Measurements from ENCODE around the gene SLC35F1. TPM values are rescaled to one million over a fixed set of nuclear protein-coding genes. Genes with fewer than 3 reads are reported as not detected.

Gene SLC35F1
- total and polyA plus RNA-seq, 2 donors (not counting 3 experiments of a cell fraction or from before 2014, with no cell fraction given): not detected

DNA sequence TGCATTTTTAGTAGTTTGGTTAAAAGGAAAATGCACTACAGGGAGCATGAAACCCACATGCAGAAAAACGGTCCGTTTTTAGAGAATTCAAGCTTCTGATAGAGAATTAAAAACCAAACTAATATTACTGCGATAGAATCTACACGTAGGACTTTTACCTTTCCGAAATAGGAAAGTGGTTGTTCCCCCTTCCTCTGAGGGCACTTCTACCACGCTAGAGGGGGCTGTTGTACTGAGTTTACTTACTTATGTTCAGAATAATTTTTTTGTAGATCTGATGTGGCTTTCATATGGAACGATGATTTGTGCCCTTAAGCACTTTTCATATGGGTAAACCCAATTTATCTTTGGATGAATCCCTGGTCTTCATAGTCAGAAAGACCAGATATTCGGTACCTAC lies 376.7 kb downstream of the SLC35F1 start:
- no peak overlapping the region for H3K4me3 ChIP-seq (replicated peaks in 1 of 3; ENCODE audit: insufficient read depth in 1 of 3, low read depth in 1 of 3, low read length in 3 of 3)
- no peaks in the 10 kb centered on the region for H3K79me2 ChIP-seq (ENCODE audit: control insufficient read depth, insufficient read depth, low read length)
- no peak overlapping the region for H3K4me2 ChIP-seq (ENCODE audit: insufficient read depth, low read length)
- ChIA-PET CTCF (interaction anchor here (1.1 to 5.6 kb wide), 8 partner anchors 290 to 826 kb away, joined by 3 to 113 read pairs (median 6); partner anchors contain the start of gene CEP85L), POLR2A (no interaction called here)
- no TSS peak for BruUV-seq (replicated peaks)
- no peak overlapping the region for H2AFZ ChIP-seq (ENCODE audit: low read depth, low read length)
- no peak overlapping the region for H3K27ac ChIP-seq (ENCODE audit: insufficient read depth, low read depth, low read length)
- H3K9ac ChIP-seq (replicated peaks; ENCODE audit: extremely low read depth, insufficient read depth, low read length): no peak overlapping the region
- peak; percentile 64 for DNase-seq (ENCODE audit: low read depth, low spot score)
- H3K4me1 ChIP-seq (ENCODE audit: control insufficient read depth, extremely low read depth, insufficient read depth, low read length): peaks cover 8% of the 10 kb centered on the region
- H3K9me1 ChIP-seq (replicated peaks; ENCODE audit: control insufficient read depth, extremely low read depth, insufficient read depth, low read length): no peaks in the 10 kb centered on the region
- H4K20me1 ChIP-seq (replicated peaks; ENCODE audit: control insufficient read depth, extremely low read depth, insufficient read depth, low read length): no peaks in the 10 kb centered on the region
- no peaks in the 10 kb centered on the region for H3K9me3 ChIP-seq (replicated peaks; ENCODE audit: control insufficient read depth, insufficient read depth, low read length)
- peak; percentile 63 to 65 for TF ChIP-seq CTCF (IDR thresholded peaks at IDR 0.05; ENCODE audit: extremely low read depth in 1 of 2, insufficient read depth in 1 of 2, low read depth in 1 of 2, low read length in 2 of 2)
- no peak for TF ChIP-seq POLR2A (IDR thresholded peaks at IDR 0.05; ENCODE audit: low read depth, low read length)
- H3K36me3 ChIP-seq (ENCODE audit: control insufficient read depth in 2 of 2, extremely low read depth in 1 of 2, insufficient read depth in 2 of 2, low read length in 2 of 2): no peaks in the 10 kb centered on the region
- H3K27me3 ChIP-seq (ENCODE audit: control insufficient read depth in 2 of 2, insufficient read depth in 2 of 2, low read length in 2 of 2): peaks cover 0 to 2% of the 10 kb centered on the region in 2 experiments
- intact Hi-C loops (cut with micrococcal nuclease) (loop anchor here (1.0 to 10.0 kb wide), 10 partner anchors 226 to 831 kb away; no protein-coding TSS in a partner anchor), dilution Hi-C loops (cut with MboI; ENCODE audit: extremely low pct_ligation_motif_present, low sequenced_read_pairs) (no loop called here)
- peak; percentile 66 for FAIRE-seq

DNA sequence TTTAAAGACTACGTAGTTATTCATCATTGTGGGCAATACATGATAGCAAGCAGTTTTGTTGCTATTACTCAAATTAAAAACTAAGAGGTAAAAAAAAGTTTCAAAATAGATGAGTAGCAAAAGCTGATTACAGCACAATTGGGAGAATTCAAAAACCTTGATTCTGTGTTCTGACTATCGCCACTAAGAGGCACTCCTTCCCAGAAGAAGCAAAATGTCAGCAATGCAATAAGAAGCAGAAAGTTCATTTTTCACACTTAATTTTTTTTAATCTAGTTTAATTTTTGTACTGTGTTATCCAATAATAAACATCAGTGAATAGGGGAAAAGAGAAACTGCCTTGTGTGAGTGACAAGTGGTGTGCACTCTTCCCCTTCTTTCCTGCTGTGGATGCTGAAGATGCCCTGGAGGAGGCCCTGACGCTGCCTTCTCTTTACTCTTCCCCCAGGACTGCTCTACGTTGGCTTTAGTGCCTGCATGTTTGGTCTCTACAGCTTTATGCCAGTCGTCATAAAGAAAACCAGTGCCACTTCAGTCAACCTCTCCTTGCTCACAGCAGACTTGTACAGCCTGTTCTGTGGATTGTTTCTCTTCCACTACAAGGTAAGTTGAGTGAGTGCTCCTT lies 377.8 kb downstream of the SLC35F1 start:
- Histone ChIP-seq H3K4me1 (ENCODE audit: control insufficient read depth, extremely low read depth, insufficient read depth, low read length) (peaks cover 13% of the 10 kb centered on the region), H3K27me3 (ENCODE audit: control insufficient read depth in 2 of 2, insufficient read depth in 2 of 2, low read length in 2 of 2) (peaks cover 0 to 2% of the 10 kb centered on the region in 2 experiments), H3K9ac (replicated peaks; ENCODE audit: extremely low read depth, insufficient read depth, low read length) (no peak overlapping the region), H3K79me2 (ENCODE audit: control insufficient read depth, insufficient read depth, low read length) (no peaks in the 10 kb centered on the region), H3K4me3 (replicated peaks in 1 of 3; ENCODE audit: insufficient read depth in 1 of 3, low read depth in 1 of 3, low read length in 3 of 3) (no peak overlapping the region), H2AFZ (ENCODE audit: low read depth, low read length) (no peak overlapping the region), H3K4me2 (ENCODE audit: insufficient read depth, low read length) (no peak overlapping the region), H3K9me3 (replicated peaks; ENCODE audit: control insufficient read depth, insufficient read depth, low read length) (no peaks in the 10 kb centered on the region), H3K27ac (ENCODE audit: insufficient read depth, low read depth, low read length) (no peak overlapping the region), H3K36me3 (ENCODE audit: control insufficient read depth in 2 of 2, extremely low read depth in 1 of 2, insufficient read depth in 2 of 2, low read length in 2 of 2) (no peaks in the 10 kb centered on the region), H3K9me1 (replicated peaks; ENCODE audit: control insufficient read depth, extremely low read depth, insufficient read depth, low read length) (no peaks in the 10 kb centered on the region), H4K20me1 (replicated peaks; ENCODE audit: control insufficient read depth, extremely low read depth, insufficient read depth, low read length) (no peaks in the 10 kb centered on the region)
- no TSS peak for BruUV-seq (replicated peaks)
- FAIRE-seq (peak; percentile 81), DNase-seq (ENCODE audit: low read depth, low spot score) (peak; percentile 35)
- dilution Hi-C loops (cut with MboI; ENCODE audit: extremely low pct_ligation_motif_present, low sequenced_read_pairs) (no loop called here), intact Hi-C loops (cut with micrococcal nuclease) (loop anchor here (1.0 to 10.0 kb wide), 10 partner anchors 224 to 830 kb away; no protein-coding TSS in a partner anchor)
- ChIA-PET CTCF (interaction anchor here (0.8 to 5.6 kb wide), 38 partner anchors 9 to 825 kb away, joined by 3 to 113 read pairs (median 4); partner anchors contain the start of gene PLN), POLR2A (no interaction called here)
- TF ChIP-seq MAX (IDR thresholded peaks at IDR 0.05; ENCODE audit: insufficient read depth, insufficient read length): no peak
- TF ChIP-seq POLR2AphosphoS5 (IDR thresholded peaks at IDR 0.05; ENCODE audit: insufficient read depth, low read depth, low read length): no peak
- peak in 1 of 2 donors; percentile 42 for TF ChIP-seq CTCF (IDR thresholded peaks at IDR 0.05; ENCODE audit: extremely low read depth in 1 of 2, insufficient read depth in 1 of 2, low read depth in 1 of 2, low read length in 2 of 2)
- no peak for TF ChIP-seq GATA2 (IDR thresholded peaks at IDR 0.05; ENCODE audit: insufficient read depth, insufficient read length, low read depth, low read length)

Data from endothelial cell of umbilical vein (primary cell).